ENCODE results near the gene CMKLR1. TPM values are rescaled to one million over a fixed set of nuclear protein-coding genes. Genes with fewer than 3 reads are reported as not detected.

Gene CMKLR1
- total RNA-seq, 1 experiment from 2014 or later: 0.24 TPM

DNA sequence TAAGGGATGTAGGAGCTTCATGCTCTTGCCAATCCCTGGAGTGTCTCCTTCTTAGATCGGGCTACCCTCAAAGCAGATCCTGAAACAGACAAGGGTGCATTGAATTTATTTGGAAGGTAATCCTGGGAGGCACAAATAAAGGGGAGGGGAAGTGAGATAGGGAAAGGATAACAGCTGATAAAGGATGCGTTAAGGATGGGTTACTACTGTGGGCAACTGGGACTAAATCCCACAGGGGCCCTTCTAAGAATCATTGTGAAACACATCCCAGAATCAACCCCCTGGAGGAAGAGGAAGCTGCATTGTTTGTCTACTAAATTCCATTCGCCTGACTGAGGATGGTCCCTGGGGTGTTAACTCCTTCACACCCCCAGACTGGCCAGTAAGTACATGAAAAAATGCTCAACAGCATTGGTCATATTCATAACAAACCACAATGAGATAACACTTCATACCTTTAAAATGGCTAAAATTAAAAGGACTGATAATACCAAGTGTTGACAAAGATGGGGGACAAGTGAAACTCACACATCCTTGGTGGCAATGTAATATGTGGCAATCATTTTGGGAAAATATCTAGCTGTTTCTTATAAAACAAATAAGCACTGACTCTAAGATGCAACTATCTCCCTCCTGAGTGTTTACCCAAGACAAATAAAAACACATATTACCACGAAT lies 37.0 kb upstream of the CMKLR1 start:
- H3K4me1 ChIP-seq (ENCODE audit: insufficient read depth, low read length, poor library complexity, severe bottlenecking): no peaks in the 10 kb centered on the region
- H3K9me3 ChIP-seq (ENCODE audit: low read depth, low read length, poor library complexity, severe bottlenecking): no peaks in the 10 kb centered on the region
- H3K36me3 ChIP-seq (ENCODE audit: insufficient read depth, low read length, poor library complexity, severe bottlenecking): no peaks in the 10 kb centered on the region
- H3K4me3 ChIP-seq (ENCODE audit: low read depth, low read length, poor library complexity, severe bottlenecking): no peak overlapping the region
- no peak for DNase-seq (ENCODE audit: low spot score)
- TF ChIP-seq, protein P1, sequence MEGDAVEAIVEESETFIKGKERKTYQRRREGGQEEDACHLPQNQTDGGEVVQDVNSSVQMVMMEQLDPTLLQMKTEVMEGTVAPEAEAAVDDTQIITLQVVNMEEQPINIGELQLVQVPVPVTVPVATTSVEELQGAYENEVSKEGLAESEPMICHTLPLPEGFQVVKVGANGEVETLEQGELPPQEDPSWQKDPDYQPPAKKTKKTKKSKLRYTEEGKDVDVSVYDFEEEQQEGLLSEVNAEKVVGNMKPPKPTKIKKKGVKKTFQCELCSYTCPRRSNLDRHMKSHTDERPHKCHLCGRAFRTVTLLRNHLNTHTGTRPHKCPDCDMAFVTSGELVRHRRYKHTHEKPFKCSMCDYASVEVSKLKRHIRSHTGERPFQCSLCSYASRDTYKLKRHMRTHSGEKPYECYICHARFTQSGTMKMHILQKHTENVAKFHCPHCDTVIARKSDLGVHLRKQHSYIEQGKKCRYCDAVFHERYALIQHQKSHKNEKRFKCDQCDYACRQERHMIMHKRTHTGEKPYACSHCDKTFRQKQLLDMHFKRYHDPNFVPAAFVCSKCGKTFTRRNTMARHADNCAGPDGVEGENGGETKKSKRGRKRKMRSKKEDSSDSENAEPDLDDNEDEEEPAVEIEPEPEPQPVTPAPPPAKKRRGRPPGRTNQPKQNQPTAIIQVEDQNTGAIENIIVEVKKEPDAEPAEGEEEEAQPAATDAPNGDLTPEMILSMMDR (conservative IDR thresholded peaks at IDR 0.05; ENCODE audit: low read depth, low read length): no peak
- no peak for TF ChIP-seq EZH2 (IDR thresholded peaks at IDR 0.05; ENCODE audit: borderline replicate concordance, low read depth, low read length, poor library complexity, severe bottlenecking)
- ChIA-PET POLR2A (ENCODE audit: low non-redundant PET) (no interaction called here), CTCF (no interaction called here)
- no TSS peak for BruUV-seq (replicated peaks)
- H3K27me3 ChIP-seq (replicated peaks; ENCODE audit: insufficient read depth, low read depth, low read length, poor library complexity): no peaks in the 10 kb centered on the region
- no peak overlapping the region for H3K27ac ChIP-seq (ENCODE audit: low read depth, low read length, poor library complexity, severe bottlenecking)
- intact Hi-C loops (cut with micrococcal nuclease; ENCODE audit: unreplicated experiment): no loop called here

DNA sequence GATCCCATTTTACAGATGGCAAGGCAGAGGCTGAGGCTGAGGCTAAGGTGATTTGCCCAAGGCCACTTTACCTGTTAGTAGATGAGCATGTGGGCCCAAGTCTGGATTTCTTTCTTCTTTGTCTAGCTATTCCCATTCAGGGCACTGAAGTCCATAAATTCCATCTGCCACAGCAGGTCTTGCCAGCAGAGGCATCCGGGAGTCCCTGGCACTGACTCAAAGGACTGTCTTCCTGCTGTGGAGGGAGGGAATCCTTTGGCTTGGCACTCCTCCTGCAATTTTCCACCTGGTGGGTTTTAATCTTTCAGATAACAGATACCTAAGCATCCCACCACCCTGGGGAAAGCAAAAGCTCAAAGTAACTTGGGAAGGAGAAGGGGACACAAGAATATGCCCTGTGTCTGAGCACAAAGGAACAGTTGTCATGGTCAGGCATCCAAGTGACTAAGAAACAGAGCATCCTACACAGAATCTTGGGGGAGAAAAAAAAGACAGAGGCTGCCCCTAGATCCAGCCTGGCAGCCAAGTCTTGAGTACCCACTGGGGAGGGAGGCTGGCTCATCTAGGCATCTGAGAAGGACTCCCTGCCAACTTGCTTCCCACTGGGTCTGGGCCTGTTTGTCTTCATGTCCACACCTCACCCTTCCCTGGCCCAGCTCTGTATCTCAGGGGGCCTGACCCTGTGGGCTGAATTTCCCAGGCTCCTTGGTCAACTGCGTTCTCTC lies 35.6 kb upstream of the CMKLR1 start:
- Histone ChIP-seq H3K9me3 (ENCODE audit: low read depth, low read length, poor library complexity, severe bottlenecking) (no peaks in the 10 kb centered on the region), H3K4me3 (ENCODE audit: low read depth, low read length, poor library complexity, severe bottlenecking) (no peak overlapping the region), H3K4me1 (ENCODE audit: insufficient read depth, low read length, poor library complexity, severe bottlenecking) (no peaks in the 10 kb centered on the region), H3K27ac (ENCODE audit: low read depth, low read length, poor library complexity, severe bottlenecking) (no peak overlapping the region), H3K27me3 (replicated peaks; ENCODE audit: insufficient read depth, low read depth, low read length, poor library complexity) (no peaks in the 10 kb centered on the region), H3K36me3 (ENCODE audit: insufficient read depth, low read length, poor library complexity, severe bottlenecking) (no peaks in the 10 kb centered on the region)
- TF ChIP-seq EZH2 (IDR thresholded peaks at IDR 0.05; ENCODE audit: borderline replicate concordance, low read depth, low read length, poor library complexity, severe bottlenecking): no peak
- TF ChIP-seq, protein P1 (conservative IDR thresholded peaks at IDR 0.05; ENCODE audit: low read depth, low read length): no peak
- CTCF ChIA-PET: no interaction called here
- intact Hi-C loops (cut with micrococcal nuclease; ENCODE audit: unreplicated experiment): no loop called here
- no TSS peak for BruUV-seq (replicated peaks)
- no peak for DNase-seq (ENCODE audit: low spot score)
- POLR2A ChIA-PET (ENCODE audit: low non-redundant PET): no interaction called here

DNA sequence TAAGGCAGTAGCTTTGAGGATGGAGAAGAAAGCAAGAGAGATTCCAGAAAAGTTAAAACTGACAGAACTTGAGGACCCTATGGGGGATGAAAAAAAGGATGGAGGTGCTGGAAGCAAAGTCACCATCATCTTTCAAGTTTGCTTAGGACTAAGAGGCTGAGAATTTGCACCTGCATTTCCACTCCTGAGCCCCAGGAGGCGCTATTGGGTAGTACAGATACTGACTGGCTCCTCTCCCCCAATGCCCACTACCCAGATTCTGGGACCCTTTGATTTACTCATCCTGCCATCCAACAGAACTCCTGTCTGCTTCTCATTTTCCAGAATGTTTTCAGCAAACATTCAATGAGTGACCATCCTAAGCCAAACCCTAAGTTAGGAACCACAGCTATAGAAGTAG lies 34.0 kb upstream of the CMKLR1 start:
- no peaks in the 10 kb centered on the region for H3K4me1 ChIP-seq (ENCODE audit: insufficient read depth, low read length, poor library complexity, severe bottlenecking)
- POLR2A ChIA-PET (ENCODE audit: low non-redundant PET): no interaction called here
- intact Hi-C loops (cut with micrococcal nuclease; ENCODE audit: unreplicated experiment): no loop called here
- H3K27ac ChIP-seq (ENCODE audit: low read depth, low read length, poor library complexity, severe bottlenecking): no peak overlapping the region
- TF ChIP-seq EZH2 (IDR thresholded peaks at IDR 0.05; ENCODE audit: borderline replicate concordance, low read depth, low read length, poor library complexity, severe bottlenecking): no peak
- TF ChIP-seq, protein P1 (conservative IDR thresholded peaks at IDR 0.05; ENCODE audit: low read depth, low read length): peak; percentile 48; the same call in 1 of the 2 replicates
- H3K9me3 ChIP-seq (ENCODE audit: low read depth, low read length, poor library complexity, severe bottlenecking): no peaks in the 10 kb centered on the region
- no TSS peak for BruUV-seq (replicated peaks)
- H3K27me3 ChIP-seq (replicated peaks; ENCODE audit: insufficient read depth, low read depth, low read length, poor library complexity): no peaks in the 10 kb centered on the region
- no peak for DNase-seq (ENCODE audit: low spot score)
- CTCF ChIA-PET: no interaction called here
- H3K4me3 ChIP-seq (ENCODE audit: low read depth, low read length, poor library complexity, severe bottlenecking): no peak overlapping the region
- no peaks in the 10 kb centered on the region for H3K36me3 ChIP-seq (ENCODE audit: insufficient read depth, low read length, poor library complexity, severe bottlenecking)

Measured in A673 (cell line).